Activated naive CD4-positive, alpha-beta T cell (primary cell): ENCODE measurements around the gene SRGAP2C.
"Not testable (repeated sequence)": the region's sequence is repeated elsewhere in the genome, so short reads cannot be mapped to it uniquely, and the experiment has no call there.

Experiments used
- DNase-seq, 4 experiments: peaks; one replicate each; lab custom pipeline; 2025; lab: John Stamatoyannopoulos, UW

The SRGAP2C gene

DNA sequence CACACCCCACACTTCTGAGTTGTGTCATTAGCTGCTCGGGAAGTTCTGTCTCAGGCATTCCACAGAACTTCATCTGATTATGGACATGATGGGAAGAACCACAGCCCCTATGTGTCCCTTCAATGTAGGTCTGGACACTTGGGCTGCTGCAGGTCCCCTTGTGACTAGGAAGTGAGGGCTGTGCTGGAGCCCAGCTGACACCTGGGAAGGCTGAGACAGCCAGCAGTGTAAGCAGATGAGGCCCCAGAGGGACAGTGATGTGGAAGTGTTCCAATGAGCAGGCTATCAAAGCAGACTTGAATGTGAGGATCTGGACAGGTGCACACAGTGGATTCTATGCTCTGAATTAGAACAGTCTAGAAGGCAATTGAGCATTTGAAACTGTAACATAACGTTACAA lies 239.2 kb downstream of the SRGAP2C start:
- DNase-seq: not testable (repeated sequence)

- DNase-seq: not testable (repeated sequence)
Observed at GRCh38 chr1:121433517-121433916, 248.7 kb downstream of the SRGAP2C start.

GRCh38 chr1:121438862-121439261 lies 254.1 kb downstream of the SRGAP2C start:
- not testable (repeated sequence) for DNase-seq

GRCh38 chr1:121440993-121441392 lies 256.2 kb downstream of the SRGAP2C start:
- DNase-seq: no peak
